Right atrium auricular region (tissue), 2 donors: ENCODE data around the gene C1QTNF9B. TPM values are rescaled to one million over a fixed set of nuclear protein-coding genes. Genes with fewer than 3 reads are reported as not detected.

ENCODE experiments used
- DNase-seq: peaks from one replicate; pipeline ENCODE4 v3.0.0-alpha.2; 2019; ENCODE audit warnings: low spot score
- H3K27ac ChIP-seq, 2 donors: fragments of 200-600 bp; sonication (generic); 1 replicate in 1 of 2; 2 replicates in 1 of 2; pipeline ENCODE4 v1.5.1; 2016 to 2019
- H3K27me3 ChIP-seq, 2 donors: fragments of 200-600 bp; sonication (generic); one replicate each; pipeline versions ENCODE4 v1.5.1 to v1.6.0; 2017 to 2019
- H3K36me3 ChIP-seq: fragments of 200-600 bp; sonication (generic); one replicate; pipeline ENCODE4 v1.5.1; 2016
- H3K4me1 ChIP-seq, 2 donors: fragments of 200-600 bp; sonication (generic); one replicate each; pipeline versions ENCODE4 v1.5.1 to v1.6.0; 2017 to 2019
- H3K4me3 ChIP-seq, 2 donors: fragments of 200-600 bp; sonication (generic); 1 replicate in 1 of 2; 2 replicates in 1 of 2; pipeline ENCODE4 v1.5.1; 2017 to 2019; ENCODE audit warnings: mild to moderate bottlenecking in 1 of 2, moderate library complexity in 1 of 2
- H3K9me3 ChIP-seq, 2 donors: fragments of 200-600 bp; sonication (generic); one replicate each; pipeline ENCODE4 v1.5.1; 2019
- CTCF ChIP-seq, 2 donors: fragments of 200-600 bp; sonication (generic); IDR thresholded peaks; one replicate each; pipeline ENCODE4 v1.5.1; 2019; ENCODE audit warnings: antibody characterized with exemption in 2 of 2
- total RNA-seq, 2 donors: library from RNA; depleted of rRNA; stranded (reverse); fragments of >200 nt; gene quantifications; one replicate each; pipeline ENCODE4 v1.1.0, GENCODE V29; 2016

C1QTNF9B gene
- total RNA-seq, 2 donors from 2014 or later, result 1.5 TPM; not detected in 1

GRCh38 chr13:23877286-23877685, 20.0 kb downstream of the C1QTNF9B start:
- Histone ChIP-seq H3K4me1 (no peaks in the 10 kb centered on the region), H3K27ac (no peak overlapping the region), H3K27me3 (no peaks in the 10 kb centered on the region), H3K4me3 (no peak overlapping the region), H3K9me3 (no peaks in the 10 kb centered on the region), H3K36me3 (peaks cover 14% of the 10 kb centered on the region)
- TF ChIP-seq CTCF (IDR thresholded peaks at IDR 0.05), result no peak
- no peak for DNase-seq

DNA sequence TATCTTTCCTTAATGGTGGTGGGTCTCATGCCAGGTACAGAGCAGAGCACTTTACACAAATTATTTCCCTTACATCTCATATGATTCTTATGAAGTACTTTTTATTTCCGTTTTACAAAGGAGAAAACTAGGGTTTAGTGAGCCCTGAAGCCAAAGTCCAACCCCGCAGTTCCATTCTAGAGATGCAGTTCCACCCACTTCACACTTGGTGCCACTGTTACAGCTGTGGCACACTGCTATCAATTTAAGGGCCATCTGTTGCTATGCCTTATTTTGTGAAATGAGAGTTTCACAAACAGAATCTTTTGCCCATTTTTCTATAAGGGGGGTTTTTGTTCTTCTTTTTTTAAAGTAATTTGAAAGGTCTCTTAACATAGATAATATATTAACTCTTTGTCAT, 21.0 kb downstream of the C1QTNF9B start:
- Histone ChIP-seq H3K9me3 (no peaks in the 10 kb centered on the region), H3K27ac (no peak overlapping the region), H3K4me3 (no peak overlapping the region), H3K36me3 (peaks cover 14% of the 10 kb centered on the region), H3K4me1 (no peaks in the 10 kb centered on the region), H3K27me3 (no peaks in the 10 kb centered on the region)
- DNase-seq, result no peak
- TF ChIP-seq CTCF (IDR thresholded peaks at IDR 0.05), result peak in 1 of 2 donors; percentile 50

- TF ChIP-seq CTCF (IDR thresholded peaks at IDR 0.05), result peak; percentile 35 to 70
- Histone ChIP-seq H3K36me3 (no peaks in the 10 kb centered on the region), H3K4me1 (peaks cover 0 to 3% of the 10 kb centered on the region in 2 donors), H3K27ac (no peak overlapping the region), H3K9me3 (no peaks in the 10 kb centered on the region), H3K4me3 (no peak overlapping the region), H3K27me3 (no peaks in the 10 kb centered on the region)
- DNase-seq, result no peak
Observed at GRCh38 chr13:23871616-23872220, 25.6 kb downstream of the C1QTNF9B start.

GRCh38 chr13:23870356-23871140, 26.8 kb downstream of the C1QTNF9B start:
- peak in 1 of 2 donors; percentile 12 for TF ChIP-seq CTCF (IDR thresholded peaks at IDR 0.05)
- DNase-seq, result no peak
- H3K4me1 ChIP-seq, result peaks cover 0 to 5% of the 10 kb centered on the region in 2 donors
- no peaks in the 10 kb centered on the region for H3K9me3 ChIP-seq
- H3K36me3 ChIP-seq, result no peaks in the 10 kb centered on the region
- no peaks in the 10 kb centered on the region for H3K27me3 ChIP-seq
- no peak overlapping the region for H3K27ac ChIP-seq
- H3K4me3 ChIP-seq, result no peak overlapping the region

DNA sequence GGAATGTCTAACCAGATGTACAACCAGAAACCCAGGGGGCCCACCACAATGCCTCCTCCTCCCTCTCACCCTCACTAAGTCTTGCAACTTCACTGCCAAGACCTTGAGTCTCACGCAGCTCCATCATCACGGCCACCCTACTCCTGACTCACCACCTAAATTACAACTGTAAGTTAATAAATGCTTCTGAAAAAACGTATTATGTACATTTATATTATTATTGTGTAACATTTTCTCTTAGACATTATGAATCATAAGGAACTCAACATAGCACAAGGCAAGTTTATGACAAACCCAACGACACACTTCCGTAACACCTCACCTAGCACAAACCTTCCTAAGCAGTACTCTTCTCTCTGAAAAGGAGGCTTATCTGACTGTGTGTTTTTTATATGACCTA, 28.8 kb downstream of the C1QTNF9B start:
- H3K27me3 ChIP-seq, result no peaks in the 10 kb centered on the region
- no peak overlapping the region for H3K27ac ChIP-seq
- no peak overlapping the region for H3K4me3 ChIP-seq
- H3K9me3 ChIP-seq, result no peaks in the 10 kb centered on the region
- no peaks in the 10 kb centered on the region for H3K36me3 ChIP-seq
- DNase-seq, result no peak
- no peak for TF ChIP-seq CTCF (IDR thresholded peaks at IDR 0.05)
- H3K4me1 ChIP-seq, result peaks cover 0 to 5% of the 10 kb centered on the region in 2 donors
